Panc1 (cell line): ENCODE data around the gene BRWD1.

Experiments used
- CTCF ChIP-seq: fragments of 450-650 bp; IDR thresholded peaks from 2 replicates; pipeline ENCODE4 v1.5.1; 2017; ENCODE audit warnings: mild to moderate bottlenecking
- REST ChIP-seq, 2 experiments: IDR thresholded peaks; 2 replicates each; pipeline ENCODE4 v1.6.1; 2011 to 2012; ENCODE audit warnings: low read depth in 2 of 2, control low read depth in 1 of 2, low read length in 1 of 2, mild to moderate bottlenecking in 1 of 2, moderate library complexity in 1 of 2; ENCODE audit not compliant: insufficient read depth in 1 of 2

- TF ChIP-seq REST (IDR thresholded peaks at IDR 0.05; ENCODE audit: insufficient read depth in 1 of 2, low read depth in 2 of 2, low read length in 1 of 2) (no peak), CTCF (no peak)
These were observed 129.1 kb downstream of the BRWD1 start for GRCh38 chr21:39184050-39184980.
